K562 (cell line): Measurements from ENCODE around the gene TTLL11.
"Not testable (repeated sequence)": the region's sequence is repeated elsewhere in the genome, so short reads cannot be mapped to it uniquely, and the experiment has no call there.

Experiments
- TEAD4 ChIP-seq, 2 experiments: sonication (generic) in 1 of 2; formaldehyde crosslinking in 1 of 2; IDR thresholded peaks; 2 replicates each; pipeline versions ENCODE4 v1.6.1 to v1.8.0; 2012 to 2022; ENCODE audit warnings: borderline replicate concordance in 1 of 2, inconsistent platforms in 1 of 2, low read length in 1 of 2, mild to moderate bottlenecking in 1 of 2, missing genetic modification reagents in 1 of 2
- ZNF146 ChIP-seq: IDR thresholded peaks from one replicate; pipeline ENCODE4 v1.6.1; 2018; ENCODE audit warnings: missing compliant biosample characterization; ENCODE audit not compliant: unreplicated experiment
- TF ChIP-seq, protein P1 (sequence below), 3 experiments: IDR thresholded peaks in 2 of 3; conservative IDR thresholded peaks in 1 of 3; 2 replicates each; pipeline ENCODE4 v1.5.1; 2011 to 2012; ENCODE audit warnings: low read length in 3 of 3, mild to moderate bottlenecking in 3 of 3, control low read depth in 2 of 3, improper control_type of control experiment in 1 of 3, inconsistent platforms in 1 of 3, low read depth in 1 of 3, mixed read lengths in 1 of 3, moderate library complexity in 1 of 3; ENCODE audit not compliant: insufficient read depth in 2 of 3
- TF ChIP-seq, protein P2 (sequence below): sonication (generic); formaldehyde crosslinking; IDR thresholded peaks from 2 replicates; pipeline ENCODE4 v1.8.1; 2023; ENCODE audit warnings: mild to moderate bottlenecking, missing genetic modification reagents

DNA sequence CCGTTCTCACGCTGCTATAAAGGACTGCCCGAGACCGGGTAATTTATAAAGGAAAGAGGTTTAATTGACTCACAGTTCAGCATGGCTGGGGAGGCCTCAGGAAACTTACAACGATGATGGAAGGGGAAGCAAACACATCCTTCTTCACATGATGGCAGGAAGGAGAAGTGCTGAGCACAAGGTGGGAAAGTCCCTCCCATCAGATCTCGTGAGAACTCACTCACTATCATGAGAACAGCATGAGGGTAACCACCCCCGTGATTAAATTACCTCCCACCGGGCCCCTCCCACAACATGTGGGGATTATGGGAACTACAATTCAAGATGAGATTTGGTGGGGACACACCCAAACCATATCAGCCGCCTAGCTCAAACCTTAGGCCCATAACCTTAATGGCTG, 24.1 kb upstream of the TTLL11 start:
- TF ChIP-seq, protein P1, sequence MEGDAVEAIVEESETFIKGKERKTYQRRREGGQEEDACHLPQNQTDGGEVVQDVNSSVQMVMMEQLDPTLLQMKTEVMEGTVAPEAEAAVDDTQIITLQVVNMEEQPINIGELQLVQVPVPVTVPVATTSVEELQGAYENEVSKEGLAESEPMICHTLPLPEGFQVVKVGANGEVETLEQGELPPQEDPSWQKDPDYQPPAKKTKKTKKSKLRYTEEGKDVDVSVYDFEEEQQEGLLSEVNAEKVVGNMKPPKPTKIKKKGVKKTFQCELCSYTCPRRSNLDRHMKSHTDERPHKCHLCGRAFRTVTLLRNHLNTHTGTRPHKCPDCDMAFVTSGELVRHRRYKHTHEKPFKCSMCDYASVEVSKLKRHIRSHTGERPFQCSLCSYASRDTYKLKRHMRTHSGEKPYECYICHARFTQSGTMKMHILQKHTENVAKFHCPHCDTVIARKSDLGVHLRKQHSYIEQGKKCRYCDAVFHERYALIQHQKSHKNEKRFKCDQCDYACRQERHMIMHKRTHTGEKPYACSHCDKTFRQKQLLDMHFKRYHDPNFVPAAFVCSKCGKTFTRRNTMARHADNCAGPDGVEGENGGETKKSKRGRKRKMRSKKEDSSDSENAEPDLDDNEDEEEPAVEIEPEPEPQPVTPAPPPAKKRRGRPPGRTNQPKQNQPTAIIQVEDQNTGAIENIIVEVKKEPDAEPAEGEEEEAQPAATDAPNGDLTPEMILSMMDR (IDR thresholded peaks at IDR 0.05 in 2 of 3, conservative IDR thresholded peaks at IDR 0.05 in 1 of 3; ENCODE audit: insufficient read depth in 2 of 3, low read depth in 1 of 3, low read length in 3 of 3): not testable (repeated sequence)
- not testable (repeated sequence) for TF ChIP-seq TEAD4 (IDR thresholded peaks at IDR 0.05; ENCODE audit: low read length); TEAD4 (CRISPR knock-in tag; IDR thresholded peaks at IDR 0.05; ENCODE audit: borderline replicate concordance); ZNF146 (CRISPR knock-in tag)
- TF ChIP-seq, protein P2, sequence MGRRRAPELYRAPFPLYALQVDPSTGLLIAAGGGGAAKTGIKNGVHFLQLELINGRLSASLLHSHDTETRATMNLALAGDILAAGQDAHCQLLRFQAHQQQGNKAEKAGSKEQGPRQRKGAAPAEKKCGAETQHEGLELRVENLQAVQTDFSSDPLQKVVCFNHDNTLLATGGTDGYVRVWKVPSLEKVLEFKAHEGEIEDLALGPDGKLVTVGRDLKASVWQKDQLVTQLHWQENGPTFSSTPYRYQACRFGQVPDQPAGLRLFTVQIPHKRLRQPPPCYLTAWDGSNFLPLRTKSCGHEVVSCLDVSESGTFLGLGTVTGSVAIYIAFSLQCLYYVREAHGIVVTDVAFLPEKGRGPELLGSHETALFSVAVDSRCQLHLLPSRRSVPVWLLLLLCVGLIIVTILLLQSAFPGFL (CRISPR knock-in tag): not testable (repeated sequence)
